ENCODE measurements around the gene ZFP69B. TPM values are rescaled to one million over a fixed set of nuclear protein-coding genes. Genes with fewer than 3 reads are reported as not detected.

Gene ZFP69B
- total and polyA plus RNA-seq, 10 of the 15 experiments (the other 5 are each of a cell fraction or from before 2014, with no cell fraction given) = 1.3 to 5.7 (median 3.4) TPM

DNA sequence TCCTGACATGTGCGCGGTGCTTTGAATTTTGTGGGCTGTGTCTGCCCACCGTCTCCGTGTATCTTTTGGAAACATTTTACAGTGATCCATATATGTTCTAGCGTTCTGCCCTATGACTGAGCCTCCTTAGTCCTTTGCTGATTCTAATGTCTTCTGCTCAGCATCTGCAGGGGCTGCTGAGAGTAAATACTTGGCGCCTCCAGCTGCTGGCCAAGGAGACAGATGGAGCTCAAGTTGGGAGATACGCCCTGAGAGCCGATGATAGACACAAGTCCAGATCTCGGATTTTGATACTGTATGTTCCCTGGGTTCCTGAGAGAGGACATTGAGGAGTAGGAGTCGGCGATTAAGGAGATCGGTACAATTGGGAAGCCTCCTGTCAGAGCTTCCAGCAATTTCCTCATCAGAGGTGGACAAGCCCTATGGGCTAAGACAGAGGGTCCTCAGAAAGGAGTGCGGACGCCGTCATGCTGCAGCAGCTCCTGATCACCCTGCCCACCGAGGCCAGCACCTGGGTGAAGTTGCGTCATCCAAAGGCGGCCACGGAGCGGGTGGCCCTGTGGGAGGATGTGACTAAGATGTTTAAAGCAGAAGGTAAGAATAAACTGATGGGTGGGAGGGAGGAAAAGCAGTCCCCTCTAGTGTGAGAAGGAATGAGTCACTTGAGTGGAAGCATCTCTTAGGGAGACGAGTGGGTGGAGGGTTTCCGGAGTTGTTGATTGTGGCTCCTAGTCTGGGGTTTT lies 390 bp downstream of the ZFP69B start (continued):
- no peak for TF ChIP-seq RAD51 (IDR thresholded peaks at IDR 0.05)
- TF ChIP-seq, protein P1, sequence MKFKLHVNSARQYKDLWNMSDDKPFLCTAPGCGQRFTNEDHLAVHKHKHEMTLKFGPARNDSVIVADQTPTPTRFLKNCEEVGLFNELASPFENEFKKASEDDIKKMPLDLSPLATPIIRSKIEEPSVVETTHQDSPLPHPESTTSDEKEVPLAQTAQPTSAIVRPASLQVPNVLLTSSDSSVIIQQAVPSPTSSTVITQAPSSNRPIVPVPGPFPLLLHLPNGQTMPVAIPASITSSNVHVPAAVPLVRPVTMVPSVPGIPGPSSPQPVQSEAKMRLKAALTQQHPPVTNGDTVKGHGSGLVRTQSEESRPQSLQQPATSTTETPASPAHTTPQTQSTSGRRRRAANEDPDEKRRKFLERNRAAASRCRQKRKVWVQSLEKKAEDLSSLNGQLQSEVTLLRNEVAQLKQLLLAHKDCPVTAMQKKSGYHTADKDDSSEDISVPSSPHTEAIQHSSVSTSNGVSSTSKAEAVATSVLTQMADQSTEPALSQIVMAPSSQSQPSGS (IDR thresholded peaks at IDR 0.05; ENCODE audit: low read length) = peak; percentile 80
- no peak for TF ChIP-seq ASH2L (IDR thresholded peaks at IDR 0.05; ENCODE audit: borderline replicate concordance, low read depth)
- 0 out of 4 replicates have a peak, but pooled peaks of 1 of the 2 experiments have one; percentile 5 for TF ChIP-seq SRF (IDR thresholded peaks at IDR 0.05; ENCODE audit: low read depth in 2 of 2, low read length in 2 of 2)
- TF ChIP-seq SMARCA5 (IDR thresholded peaks at IDR 0.05) = no peak
- TF ChIP-seq BMI1 (IDR thresholded peaks at IDR 0.05; ENCODE audit: borderline replicate concordance) = 0 out of 2 replicates have a peak, but pooled peaks have one; percentile 40
- no peak for TF ChIP-seq SIN3A (IDR thresholded peaks at IDR 0.05; ENCODE audit: low read depth, low read length)
- TF ChIP-seq EZH2 (IDR thresholded peaks at IDR 0.05; ENCODE audit: borderline replicate concordance, control insufficient read depth, low read depth, low read length) = no peak
- peak; percentile 73 to 90; a peak in 3 of 4 replicates for TF ChIP-seq CEBPB (IDR thresholded peaks at IDR 0.05; ENCODE audit: borderline replicate concordance in 1 of 2, low read depth in 2 of 2, low read length in 2 of 2)
- no peak for TF ChIP-seq SMAD5 (IDR thresholded peaks at IDR 0.05; ENCODE audit: low read depth)
- no peak for TF ChIP-seq STAT1 (conservative IDR thresholded peaks at IDR 0.05)
- TF ChIP-seq, protein P2, sequence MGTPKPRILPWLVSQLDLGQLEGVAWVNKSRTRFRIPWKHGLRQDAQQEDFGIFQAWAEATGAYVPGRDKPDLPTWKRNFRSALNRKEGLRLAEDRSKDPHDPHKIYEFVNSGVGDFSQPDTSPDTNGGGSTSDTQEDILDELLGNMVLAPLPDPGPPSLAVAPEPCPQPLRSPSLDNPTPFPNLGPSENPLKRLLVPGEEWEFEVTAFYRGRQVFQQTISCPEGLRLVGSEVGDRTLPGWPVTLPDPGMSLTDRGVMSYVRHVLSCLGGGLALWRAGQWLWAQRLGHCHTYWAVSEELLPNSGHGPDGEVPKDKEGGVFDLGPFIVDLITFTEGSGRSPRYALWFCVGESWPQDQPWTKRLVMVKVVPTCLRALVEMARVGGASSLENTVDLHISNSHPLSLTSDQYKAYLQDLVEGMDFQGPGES (IDR thresholded peaks at IDR 0.05) = no peak
- TF ChIP-seq MTA2 (IDR thresholded peaks at IDR 0.05; ENCODE audit: low read depth) = peak; percentile 73; the same call in 1 of the 2 replicates
- no peak; the same call in 1 of the 2 replicates for TF ChIP-seq CBFB (IDR thresholded peaks at IDR 0.05; ENCODE audit: low read depth)
- no peak for TF ChIP-seq IRF5 (IDR thresholded peaks at IDR 0.05; ENCODE audit: borderline replicate concordance)
- no peak for TF ChIP-seq ETV6 (conservative IDR thresholded peaks at IDR 0.05 in 1 of 2, IDR thresholded peaks at IDR 0.05 in 1 of 2; ENCODE audit: borderline replicate concordance in 1 of 2, low read depth in 1 of 2)
- peak; percentile 85 for TF ChIP-seq BCL11A (IDR thresholded peaks at IDR 0.05; ENCODE audit: low read depth, low read length)
- TF ChIP-seq USF2 (IDR thresholded peaks at IDR 0.05; ENCODE audit: borderline replicate concordance, low read depth, low read length) = no peak
- peak in 1 of 2 experiments; percentile 90; a peak in 2 of 3 replicates for TF ChIP-seq EGR1 (IDR thresholded peaks at IDR 0.05; ENCODE audit: borderline replicate concordance in 1 of 2, low read depth in 2 of 2, low read length in 2 of 2)
- TF ChIP-seq KDM1A (IDR thresholded peaks at IDR 0.05; ENCODE audit: borderline replicate concordance) = no peak
- TF ChIP-seq FOXM1 (IDR thresholded peaks at IDR 0.05; ENCODE audit: low read depth, low read length) = no peak; the same call in 1 of the 2 replicates
- peak; percentile 40; the same call in 1 of the 2 replicates for TF ChIP-seq GABPA (IDR thresholded peaks at IDR 0.05; ENCODE audit: low read depth)
- no peak for TF ChIP-seq RFX5 (IDR thresholded peaks at IDR 0.05; ENCODE audit: low read depth, low read length)
- 0 out of 3 replicates have a peak, but pooled peaks have one; percentile 29 for TF ChIP-seq POU2F2 (IDR thresholded peaks at IDR 0.05; ENCODE audit: borderline replicate concordance, low read depth, low read length)

All from GM12878 (cell line).